Measurements from ENCODE around the gene USP47. TPM values are rescaled to one million over a fixed set of nuclear protein-coding genes. Genes with fewer than 3 reads are reported as not detected.

USP47 gene
- total and polyA plus RNA-seq, 2 experiments from 2014 or later = 16.3 to 36.7 TPM

DNA sequence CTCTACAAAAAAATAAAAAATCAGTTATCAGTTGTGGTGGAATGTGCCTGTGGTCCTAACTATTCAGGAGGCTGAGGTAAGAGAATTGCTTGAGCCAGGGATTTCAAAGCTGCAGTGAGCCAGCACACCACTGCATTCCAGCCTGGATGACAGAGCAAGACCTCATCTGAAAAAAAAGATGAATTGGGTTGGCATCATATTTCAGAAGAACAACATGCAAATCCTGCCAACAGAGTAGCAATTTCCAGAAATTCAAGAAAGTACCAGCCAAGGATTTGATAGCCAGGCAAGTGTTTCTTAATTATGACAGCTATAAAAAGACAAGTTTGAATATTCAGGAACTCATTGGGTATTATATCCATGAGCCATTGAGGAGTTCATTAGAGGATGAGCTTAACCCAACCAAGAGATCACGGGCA, 75.2 kb downstream of the USP47 start:
- no peaks in the 10 kb centered on the region for H3K9me3 Mint-ChIP-seq

DNA sequence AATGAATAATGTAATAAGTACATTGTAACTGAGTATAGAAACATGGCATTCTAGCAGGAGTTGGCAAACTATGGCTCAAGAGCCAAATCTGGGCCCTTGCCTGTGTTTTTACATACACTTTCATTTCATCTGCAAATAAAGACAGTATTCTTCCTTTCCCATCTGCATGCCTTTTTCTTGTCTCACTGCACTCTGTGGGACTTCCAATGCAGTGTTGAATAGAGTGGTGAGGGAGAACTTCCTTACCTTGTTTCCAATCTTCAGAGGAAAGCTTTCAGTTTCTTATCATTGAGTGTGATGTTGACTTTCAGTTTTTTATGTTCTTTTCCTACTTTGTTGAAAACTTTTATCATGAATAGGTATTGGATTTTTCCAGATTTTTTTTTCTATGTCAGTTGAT, 82.1 kb downstream of the USP47 start:
- Histone ChIP-seq H3K4me2 (no peak overlapping the region), H3K9me2 (ENCODE audit: insufficient read depth) (no peaks in the 10 kb centered on the region), H3K36me3 (ENCODE audit: insufficient read depth) (no peaks in the 10 kb centered on the region), H3K79me2 (replicated peaks; ENCODE audit: insufficient read depth) (no peaks in the 10 kb centered on the region), H3K4me3 (no peak overlapping the region), H2AFZ (no peak overlapping the region), H4K20me1 (replicated peaks; ENCODE audit: insufficient read depth) (no peaks in the 10 kb centered on the region), H3K27ac (ENCODE audit: low read depth) (no peak overlapping the region), H3F3A (replicated peaks; ENCODE audit: low read depth) (no peaks in the 10 kb centered on the region), H3K27me3 (ENCODE audit: insufficient read depth) (no peaks in the 10 kb centered on the region), H3K4me1 (ENCODE audit: insufficient read depth) (no peaks in the 10 kb centered on the region)
- peak; percentile 42; the same call in 1 of the 3 replicates for ATAC-seq
- H3K4me3 Mint-ChIP-seq = no peak overlapping the region
- H3K9me3 Mint-ChIP-seq = peaks cover 4% of the 10 kb centered on the region; the same call in 2 of the 3 replicates
- no peak overlapping the region; the same call in 1 of the 2 replicates for H3K27ac Mint-ChIP-seq
- H3K27me3 Mint-ChIP-seq (ENCODE audit: insufficient read depth, low read depth, poor library complexity) = peaks cover 6% of the 10 kb centered on the region
- H3K4me1 Mint-ChIP-seq = peaks cover 12% of the 10 kb centered on the region; the same call in 2 of the 3 replicates
- no peak for DNase-seq (ENCODE audit: low spot score)
- peaks cover 30% of the 10 kb centered on the region; the same call in 2 of the 3 replicates for H3K36me3 Mint-ChIP-seq (ENCODE audit: low read depth)
- TF ChIP-seq, protein P1, sequence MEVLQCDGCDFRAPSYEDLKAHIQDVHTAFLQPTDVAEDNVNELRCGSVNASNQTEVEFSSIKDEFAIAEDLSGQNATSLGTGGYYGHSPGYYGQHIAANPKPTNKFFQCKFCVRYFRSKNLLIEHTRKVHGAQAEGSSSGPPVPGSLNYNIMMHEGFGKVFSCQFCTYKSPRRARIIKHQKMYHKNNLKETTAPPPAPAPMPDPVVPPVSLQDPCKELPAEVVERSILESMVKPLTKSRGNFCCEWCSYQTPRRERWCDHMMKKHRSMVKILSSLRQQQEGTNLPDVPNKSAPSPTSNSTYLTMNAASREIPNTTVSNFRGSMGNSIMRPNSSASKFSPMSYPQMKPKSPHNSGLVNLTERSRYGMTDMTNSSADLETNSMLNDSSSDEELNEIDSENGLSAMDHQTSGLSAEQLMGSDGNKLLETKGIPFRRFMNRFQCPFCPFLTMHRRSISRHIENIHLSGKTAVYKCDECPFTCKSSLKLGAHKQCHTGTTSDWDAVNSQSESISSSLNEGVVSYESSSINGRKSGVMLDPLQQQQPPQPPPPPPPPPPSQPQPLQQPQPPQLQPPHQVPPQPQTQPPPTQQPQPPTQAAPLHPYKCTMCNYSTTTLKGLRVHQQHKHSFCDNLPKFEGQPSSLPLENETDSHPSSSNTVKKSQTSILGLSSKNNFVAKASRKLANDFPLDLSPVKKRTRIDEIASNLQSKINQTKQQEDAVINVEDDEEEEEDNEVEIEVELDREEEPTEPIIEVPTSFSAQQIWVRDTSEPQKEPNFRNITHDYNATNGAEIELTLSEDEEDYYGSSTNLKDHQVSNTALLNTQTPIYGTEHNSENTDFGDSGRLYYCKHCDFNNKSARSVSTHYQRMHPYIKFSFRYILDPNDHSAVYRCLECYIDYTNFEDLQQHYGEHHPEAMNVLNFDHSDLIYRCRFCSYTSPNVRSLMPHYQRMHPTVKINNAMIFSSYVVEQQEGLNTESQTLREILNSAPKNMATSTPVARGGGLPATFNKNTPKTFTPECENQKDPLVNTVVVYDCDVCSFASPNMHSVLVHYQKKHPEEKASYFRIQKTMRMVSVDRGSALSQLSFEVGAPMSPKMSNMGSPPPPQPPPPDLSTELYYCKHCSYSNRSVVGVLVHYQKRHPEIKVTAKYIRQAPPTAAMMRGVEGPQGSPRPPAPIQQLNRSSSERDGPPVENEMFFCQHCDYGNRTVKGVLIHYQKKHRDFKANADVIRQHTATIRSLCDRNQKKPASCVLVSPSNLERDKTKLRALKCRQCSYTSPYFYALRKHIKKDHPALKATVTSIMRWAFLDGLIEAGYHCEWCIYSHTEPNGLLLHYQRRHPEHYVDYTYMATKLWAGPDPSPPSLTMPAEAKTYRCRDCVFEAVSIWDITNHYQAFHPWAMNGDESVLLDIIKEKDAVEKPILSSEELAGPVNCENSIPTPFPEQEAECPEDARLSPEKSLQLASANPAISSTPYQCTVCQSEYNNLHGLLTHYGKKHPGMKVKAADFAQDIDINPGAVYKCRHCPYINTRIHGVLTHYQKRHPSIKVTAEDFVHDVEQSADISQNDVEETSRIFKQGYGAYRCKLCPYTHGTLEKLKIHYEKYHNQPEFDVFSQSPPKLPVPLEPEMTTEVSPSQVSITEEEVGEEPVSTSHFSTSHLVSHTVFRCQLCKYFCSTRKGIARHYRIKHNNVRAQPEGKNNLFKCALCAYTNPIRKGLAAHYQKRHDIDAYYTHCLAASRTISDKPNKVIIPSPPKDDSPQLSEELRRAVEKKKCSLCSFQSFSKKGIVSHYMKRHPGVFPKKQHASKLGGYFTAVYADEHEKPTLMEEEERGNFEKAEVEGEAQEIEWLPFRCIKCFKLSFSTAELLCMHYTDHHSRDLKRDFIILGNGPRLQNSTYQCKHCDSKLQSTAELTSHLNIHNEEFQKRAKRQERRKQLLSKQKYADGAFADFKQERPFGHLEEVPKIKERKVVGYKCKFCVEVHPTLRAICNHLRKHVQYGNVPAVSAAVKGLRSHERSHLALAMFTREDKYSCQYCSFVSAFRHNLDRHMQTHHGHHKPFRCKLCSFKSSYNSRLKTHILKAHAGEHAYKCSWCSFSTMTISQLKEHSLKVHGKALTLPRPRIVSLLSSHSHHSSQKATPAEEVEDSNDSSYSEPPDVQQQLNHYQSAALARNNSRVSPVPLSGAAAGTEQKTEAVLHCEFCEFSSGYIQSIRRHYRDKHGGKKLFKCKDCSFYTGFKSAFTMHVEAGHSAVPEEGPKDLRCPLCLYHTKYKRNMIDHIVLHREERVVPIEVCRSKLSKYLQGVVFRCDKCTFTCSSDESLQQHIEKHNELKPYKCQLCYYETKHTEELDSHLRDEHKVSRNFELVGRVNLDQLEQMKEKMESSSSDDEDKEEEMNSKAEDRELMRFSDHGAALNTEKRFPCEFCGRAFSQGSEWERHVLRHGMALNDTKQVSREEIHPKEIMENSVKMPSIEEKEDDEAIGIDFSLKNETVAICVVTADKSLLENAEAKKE (CRISPR knock-in tag; IDR thresholded peaks at IDR 0.05) = no peak
- TF ChIP-seq, protein P2, sequence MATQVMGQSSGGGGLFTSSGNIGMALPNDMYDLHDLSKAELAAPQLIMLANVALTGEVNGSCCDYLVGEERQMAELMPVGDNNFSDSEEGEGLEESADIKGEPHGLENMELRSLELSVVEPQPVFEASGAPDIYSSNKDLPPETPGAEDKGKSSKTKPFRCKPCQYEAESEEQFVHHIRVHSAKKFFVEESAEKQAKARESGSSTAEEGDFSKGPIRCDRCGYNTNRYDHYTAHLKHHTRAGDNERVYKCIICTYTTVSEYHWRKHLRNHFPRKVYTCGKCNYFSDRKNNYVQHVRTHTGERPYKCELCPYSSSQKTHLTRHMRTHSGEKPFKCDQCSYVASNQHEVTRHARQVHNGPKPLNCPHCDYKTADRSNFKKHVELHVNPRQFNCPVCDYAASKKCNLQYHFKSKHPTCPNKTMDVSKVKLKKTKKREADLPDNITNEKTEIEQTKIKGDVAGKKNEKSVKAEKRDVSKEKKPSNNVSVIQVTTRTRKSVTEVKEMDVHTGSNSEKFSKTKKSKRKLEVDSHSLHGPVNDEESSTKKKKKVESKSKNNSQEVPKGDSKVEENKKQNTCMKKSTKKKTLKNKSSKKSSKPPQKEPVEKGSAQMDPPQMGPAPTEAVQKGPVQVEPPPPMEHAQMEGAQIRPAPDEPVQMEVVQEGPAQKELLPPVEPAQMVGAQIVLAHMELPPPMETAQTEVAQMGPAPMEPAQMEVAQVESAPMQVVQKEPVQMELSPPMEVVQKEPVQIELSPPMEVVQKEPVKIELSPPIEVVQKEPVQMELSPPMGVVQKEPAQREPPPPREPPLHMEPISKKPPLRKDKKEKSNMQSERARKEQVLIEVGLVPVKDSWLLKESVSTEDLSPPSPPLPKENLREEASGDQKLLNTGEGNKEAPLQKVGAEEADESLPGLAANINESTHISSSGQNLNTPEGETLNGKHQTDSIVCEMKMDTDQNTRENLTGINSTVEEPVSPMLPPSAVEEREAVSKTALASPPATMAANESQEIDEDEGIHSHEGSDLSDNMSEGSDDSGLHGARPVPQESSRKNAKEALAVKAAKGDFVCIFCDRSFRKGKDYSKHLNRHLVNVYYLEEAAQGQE (IDR thresholded peaks at IDR 0.05; ENCODE audit: unreplicated experiment) = no peak
- TF ChIP-seq EZH2phosphoT487 (IDR thresholded peaks at IDR 0.05; ENCODE audit: unreplicated experiment) = no peak
- no peak for TF ChIP-seq STAT1 (IDR thresholded peaks at IDR 0.05; ENCODE audit: unreplicated experiment)

More for the DNA sequence above, 75.2 kb downstream of the USP47 start:
- H4K20me1 ChIP-seq (replicated peaks; ENCODE audit: insufficient read depth) = no peaks in the 10 kb centered on the region
- TF ChIP-seq CREB1 (CRISPR knock-in tag; IDR thresholded peaks at IDR 0.05; ENCODE audit: low read depth) = no peak
- TF ChIP-seq EZH2phosphoT487 (IDR thresholded peaks at IDR 0.05; ENCODE audit: unreplicated experiment) = no peak
- TF ChIP-seq JUNB (IDR thresholded peaks at IDR 0.05; ENCODE audit: unreplicated experiment) = no peak
- TF ChIP-seq STAT1 (IDR thresholded peaks at IDR 0.05; ENCODE audit: unreplicated experiment) = no peak
- TF ChIP-seq, protein P2 (IDR thresholded peaks at IDR 0.05; ENCODE audit: unreplicated experiment) = no peak
- H2AFZ ChIP-seq = no peak overlapping the region
- peak; percentile 51 for ATAC-seq
- no peaks in the 10 kb centered on the region for H3K9me2 ChIP-seq (ENCODE audit: insufficient read depth)
- 0 out of 2 replicates have a peak overlapping the region, but pooled peaks have one; percentile 35 for H3K27ac ChIP-seq (ENCODE audit: low read depth)
- H3K4me2 ChIP-seq = no peak overlapping the region
- no peaks in the 10 kb centered on the region for H3K36me3 Mint-ChIP-seq (ENCODE audit: low read depth)
- H3K4me3 Mint-ChIP-seq = no peak overlapping the region
- H3K4me1 Mint-ChIP-seq = peaks cover 14% of the 10 kb centered on the region
- DNase-seq (ENCODE audit: low spot score) = peak; percentile 19
- H3K27me3 ChIP-seq (ENCODE audit: insufficient read depth) = no peaks in the 10 kb centered on the region
- H3K27ac Mint-ChIP-seq = peak overlapping the region; percentile 22; the same call in 1 of the 2 replicates
- H3K4me1 ChIP-seq (ENCODE audit: insufficient read depth) = no peaks in the 10 kb centered on the region
- H3K36me3 ChIP-seq (ENCODE audit: insufficient read depth) = no peaks in the 10 kb centered on the region
- no peak overlapping the region for H3K4me3 ChIP-seq
- no peaks in the 10 kb centered on the region for H3K27me3 Mint-ChIP-seq (ENCODE audit: insufficient read depth, low read depth, poor library complexity)
- H3F3A ChIP-seq (replicated peaks; ENCODE audit: low read depth) = no peaks in the 10 kb centered on the region
- no peaks in the 10 kb centered on the region for H3K79me2 ChIP-seq (replicated peaks; ENCODE audit: insufficient read depth)
